ENCODE measurements around the gene HMGA1.

GRCh38 chr6:34276881-34277762, 40.4 kb downstream of the HMGA1 start:
- TF ChIP-seq POLR2A (IDR thresholded peaks at IDR 0.05; ENCODE audit: low read depth, low read length) (no peak), MEF2A (IDR thresholded peaks at IDR 0.05; ENCODE audit: insufficient read depth, low read depth, low read length) (no peak), BACH1 (IDR thresholded peaks at IDR 0.05; ENCODE audit: borderline replicate concordance) (no peak), SREBF1 (IDR thresholded peaks at IDR 0.05; ENCODE audit: low read length) (no peak), EGR1 (IDR thresholded peaks at IDR 0.05; ENCODE audit: borderline replicate concordance in 1 of 2, low read depth in 2 of 2, low read length in 2 of 2) (no peak), EP300 (IDR thresholded peaks at IDR 0.05; ENCODE audit: borderline replicate concordance in 1 of 2, control insufficient read depth in 1 of 2, low read depth in 2 of 2, low read length in 2 of 2) (no peak), CTCF (IDR thresholded peaks at IDR 0.05 in 2 of 3, conservative IDR thresholded peaks at IDR 0.05 in 1 of 3; ENCODE audit: control insufficient read depth in 2 of 3, extremely low read depth in 1 of 3, insufficient read depth in 1 of 3, low read depth in 3 of 3, low read length in 3 of 3) (no peak), EZH2 (IDR thresholded peaks at IDR 0.05; ENCODE audit: borderline replicate concordance, control insufficient read depth, low read depth, low read length) (no peak), SUZ12 (IDR thresholded peaks at IDR 0.05; ENCODE audit: unreplicated experiment) (no peak), ZSCAN29 (IDR thresholded peaks at IDR 0.05) (no peak), PBX3 (IDR thresholded peaks at IDR 0.05; ENCODE audit: insufficient replicate concordance, low read depth, low read length) (no peak), RFX5 (IDR thresholded peaks at IDR 0.05; ENCODE audit: low read depth, low read length) (no peak)

Measured in GM12878 (cell line).